ENCODE results near the gene COA5.

The COA5 gene

DNA sequence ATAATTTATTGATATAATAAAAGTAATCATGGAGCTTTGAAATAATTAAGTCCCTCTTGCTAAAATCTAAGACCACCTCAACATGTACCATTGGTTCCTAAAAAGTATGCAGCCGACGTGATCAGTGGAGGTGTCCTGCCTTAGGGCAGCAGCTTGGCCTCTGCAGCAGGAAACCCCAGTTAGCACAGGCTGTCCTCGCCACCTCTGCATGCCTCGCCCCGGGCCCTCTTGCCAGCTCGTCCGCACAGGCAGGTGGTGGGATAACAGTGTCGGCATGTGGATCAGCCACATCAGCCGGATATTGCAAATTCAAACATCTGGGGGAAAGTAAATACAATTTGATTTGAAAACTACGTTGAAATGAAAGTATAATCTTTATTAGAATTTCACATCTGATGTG lies 22.9 kb downstream of the COA5 start:
- DNase-seq (ENCODE audit: low spot score): no peak
- in situ Hi-C loops (cut with MboI; ENCODE audit: low sequenced_read_pairs, unreplicated experiment): no loop called here
- TF ChIP-seq, protein P1, sequence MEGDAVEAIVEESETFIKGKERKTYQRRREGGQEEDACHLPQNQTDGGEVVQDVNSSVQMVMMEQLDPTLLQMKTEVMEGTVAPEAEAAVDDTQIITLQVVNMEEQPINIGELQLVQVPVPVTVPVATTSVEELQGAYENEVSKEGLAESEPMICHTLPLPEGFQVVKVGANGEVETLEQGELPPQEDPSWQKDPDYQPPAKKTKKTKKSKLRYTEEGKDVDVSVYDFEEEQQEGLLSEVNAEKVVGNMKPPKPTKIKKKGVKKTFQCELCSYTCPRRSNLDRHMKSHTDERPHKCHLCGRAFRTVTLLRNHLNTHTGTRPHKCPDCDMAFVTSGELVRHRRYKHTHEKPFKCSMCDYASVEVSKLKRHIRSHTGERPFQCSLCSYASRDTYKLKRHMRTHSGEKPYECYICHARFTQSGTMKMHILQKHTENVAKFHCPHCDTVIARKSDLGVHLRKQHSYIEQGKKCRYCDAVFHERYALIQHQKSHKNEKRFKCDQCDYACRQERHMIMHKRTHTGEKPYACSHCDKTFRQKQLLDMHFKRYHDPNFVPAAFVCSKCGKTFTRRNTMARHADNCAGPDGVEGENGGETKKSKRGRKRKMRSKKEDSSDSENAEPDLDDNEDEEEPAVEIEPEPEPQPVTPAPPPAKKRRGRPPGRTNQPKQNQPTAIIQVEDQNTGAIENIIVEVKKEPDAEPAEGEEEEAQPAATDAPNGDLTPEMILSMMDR (IDR thresholded peaks at IDR 0.05; ENCODE audit: borderline replicate concordance, control extremely low read depth, extremely low read depth, insufficient read depth, missing control alignments): no peak

DNA sequence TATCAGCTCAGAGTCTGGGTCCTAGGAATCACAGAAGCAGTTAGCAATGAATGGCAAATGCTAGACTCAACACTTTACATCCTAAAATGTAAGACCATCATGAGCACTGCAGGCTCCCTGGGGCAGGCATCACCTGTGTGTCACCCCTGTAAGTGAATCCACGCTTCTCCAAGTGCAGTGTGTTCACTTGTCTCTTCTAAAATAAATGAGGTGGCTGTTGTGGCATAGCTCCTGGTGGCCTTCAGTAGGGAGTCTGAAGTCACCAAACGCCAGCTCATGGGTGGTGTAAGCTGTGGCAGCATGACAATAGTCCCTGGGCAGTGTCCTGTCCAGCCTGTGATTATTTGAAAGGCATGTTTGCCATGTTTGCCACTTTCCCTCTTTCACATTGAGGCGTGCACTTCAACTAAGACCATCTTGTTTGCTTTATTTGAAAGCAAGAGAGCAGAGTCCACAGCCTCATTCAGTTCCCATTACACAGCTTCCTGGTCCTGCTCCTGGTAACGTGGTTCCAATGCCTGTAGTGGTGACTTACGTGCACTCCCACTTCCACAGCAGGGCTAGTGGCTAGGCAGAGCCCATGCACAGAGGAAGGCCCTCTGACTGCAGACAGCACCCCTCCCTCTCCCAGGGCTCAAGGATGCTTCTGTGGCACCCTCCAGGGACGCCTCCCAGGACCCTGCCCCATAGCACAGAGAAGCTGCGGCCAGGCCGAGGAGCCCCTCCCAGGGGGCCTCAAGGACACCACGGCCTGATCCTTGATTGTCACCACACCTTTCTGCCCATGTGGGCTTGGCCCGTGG lies 24.3 kb downstream of the COA5 start:
- in situ Hi-C loops (cut with MboI; ENCODE audit: low sequenced_read_pairs, unreplicated experiment): no loop called here
- no peak for DNase-seq (ENCODE audit: low spot score)
- TF ChIP-seq, protein P1 (IDR thresholded peaks at IDR 0.05; ENCODE audit: borderline replicate concordance, control extremely low read depth, extremely low read depth, insufficient read depth, missing control alignments): no peak

DNA sequence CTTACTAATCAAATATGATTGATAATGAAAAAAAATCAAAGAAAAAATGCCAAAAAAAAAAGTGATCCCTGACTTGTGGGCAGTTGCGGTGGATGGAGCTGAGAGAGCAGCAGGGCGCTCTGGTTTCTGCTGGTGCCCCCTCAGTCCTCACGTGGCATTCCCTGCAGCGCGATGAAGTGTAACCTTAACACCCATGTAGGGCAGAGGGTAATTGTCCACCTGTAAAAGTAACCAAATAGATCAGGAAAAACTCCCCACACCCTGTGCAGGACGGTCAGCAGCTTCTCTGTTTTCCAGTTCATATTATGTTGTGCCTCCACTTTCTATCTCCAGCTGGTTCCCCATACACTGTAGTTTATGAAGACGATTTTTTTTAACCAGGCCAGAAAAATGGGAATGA lies 25.0 kb downstream of the COA5 start:
- TF ChIP-seq, protein P1 (IDR thresholded peaks at IDR 0.05; ENCODE audit: borderline replicate concordance, control extremely low read depth, extremely low read depth, insufficient read depth, missing control alignments): no peak
- DNase-seq (ENCODE audit: low spot score): no peak
- in situ Hi-C loops (cut with MboI; ENCODE audit: low sequenced_read_pairs, unreplicated experiment): no loop called here

DNA sequence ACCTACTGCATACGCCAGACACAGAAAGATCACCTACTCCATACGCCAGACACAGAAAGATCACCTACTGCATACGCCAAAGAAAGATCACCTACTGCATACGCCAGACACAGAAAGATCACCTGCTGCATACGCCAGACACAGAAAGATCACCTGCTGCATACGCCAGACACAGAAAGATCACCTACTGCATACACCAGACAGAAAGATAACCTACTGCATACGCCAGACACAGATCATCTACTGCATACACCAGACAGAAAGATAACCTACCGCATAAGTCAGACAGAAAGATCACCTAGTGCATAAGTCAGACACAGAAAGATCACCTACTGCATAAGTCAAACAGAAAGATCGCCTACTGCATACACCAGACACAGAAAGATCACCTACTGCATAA lies 25.8 kb downstream of the COA5 start:
- no peak for DNase-seq (ENCODE audit: low spot score)
- TF ChIP-seq, protein P1 (IDR thresholded peaks at IDR 0.05; ENCODE audit: borderline replicate concordance, control extremely low read depth, extremely low read depth, insufficient read depth, missing control alignments): no peak
- in situ Hi-C loops (cut with MboI; ENCODE audit: low sequenced_read_pairs, unreplicated experiment): no loop called here

DNA sequence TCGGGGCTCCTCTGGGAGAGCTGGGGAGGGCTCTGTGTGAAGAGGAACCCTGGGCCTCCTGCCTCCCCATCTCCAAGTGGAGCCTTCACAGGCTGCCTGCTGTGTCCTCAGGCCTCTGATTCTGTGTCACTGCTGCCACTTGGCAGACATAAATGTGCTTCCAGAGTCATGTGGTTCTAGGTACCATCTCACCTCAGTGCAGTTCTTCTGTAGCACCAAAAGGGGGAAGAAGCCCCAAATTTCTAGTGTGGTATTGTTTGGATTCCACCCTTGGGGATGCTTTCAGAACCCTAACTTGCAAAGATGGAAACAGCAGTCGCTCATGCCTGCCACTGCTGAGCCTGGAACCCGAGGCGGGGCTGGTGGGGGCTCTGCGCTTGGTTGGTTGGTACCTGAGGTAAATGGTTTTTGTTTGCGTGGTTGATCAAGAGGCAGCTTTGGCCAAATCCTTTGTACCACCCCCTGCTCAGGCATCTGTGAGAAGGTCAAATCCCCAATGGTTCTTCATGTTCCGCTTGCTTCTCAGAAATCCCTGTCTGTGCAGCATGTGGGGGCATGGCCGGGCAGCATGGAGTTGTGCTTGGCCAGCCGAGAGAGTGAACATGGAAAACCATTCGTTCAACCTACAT lies 27.5 kb downstream of the COA5 start:
- in situ Hi-C loops (cut with MboI; ENCODE audit: low sequenced_read_pairs, unreplicated experiment): no loop called here
- TF ChIP-seq, protein P1 (IDR thresholded peaks at IDR 0.05; ENCODE audit: borderline replicate concordance, control extremely low read depth, extremely low read depth, insufficient read depth, missing control alignments): no peak
- DNase-seq (ENCODE audit: low spot score): no peak

DNA sequence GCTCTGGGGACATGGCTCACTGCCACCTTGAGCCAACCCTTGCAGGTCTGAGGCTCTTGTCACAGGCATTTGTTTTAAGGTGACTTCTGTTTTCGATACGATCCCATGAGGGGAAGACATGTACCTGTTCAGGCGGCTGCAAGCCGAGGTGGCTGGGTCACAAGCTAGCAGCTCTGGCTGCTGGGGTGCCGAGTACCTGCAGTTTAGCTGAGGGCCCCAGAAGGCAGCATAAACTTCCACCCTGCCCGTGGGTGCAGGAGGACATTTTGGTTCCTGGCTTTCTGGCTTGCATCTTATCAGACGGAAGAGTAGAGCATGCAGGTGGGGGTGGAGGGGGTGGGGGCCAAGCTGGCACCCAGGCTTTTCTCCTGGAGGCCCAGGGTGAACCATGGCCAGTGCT lies 28.4 kb downstream of the COA5 start:
- in situ Hi-C loops (cut with MboI; ENCODE audit: low sequenced_read_pairs, unreplicated experiment): no loop called here
- no peak for DNase-seq (ENCODE audit: low spot score)
- TF ChIP-seq, protein P1 (IDR thresholded peaks at IDR 0.05; ENCODE audit: borderline replicate concordance, control extremely low read depth, extremely low read depth, insufficient read depth, missing control alignments): no peak

Measured in GM13976 (cell line).